Stimulated activated CD4-positive, alpha-beta T cell treated with anti-CD3 and anti-CD28 coated beads, Interleukin-12 subunit alpha, Interleukin-12 subunit beta, amount 100 ng/mL, for 48 hours (primary cell): ENCODE results near the gene MSH2.
"Not testable (repeated sequence)": the region's sequence is repeated elsewhere in the genome, so short reads cannot be mapped to it uniquely, and the experiment has no call there.

Experiments
- DNase-seq, 3 donors: peaks; one replicate each; pipeline ENCODE4 v3.0.0-alpha.2; 2020; ENCODE audit warnings: low read depth in 2 of 3, low spot score in 1 of 3

MSH2 gene

GRCh38 chr2:47471429-47472116, 68.6 kb downstream of the MSH2 start:
- DNase-seq, result no peak

- no peak for DNase-seq
Measured at GRCh38 chr2:47479863-47480262, 76.9 kb downstream of the MSH2 start.

DNA sequence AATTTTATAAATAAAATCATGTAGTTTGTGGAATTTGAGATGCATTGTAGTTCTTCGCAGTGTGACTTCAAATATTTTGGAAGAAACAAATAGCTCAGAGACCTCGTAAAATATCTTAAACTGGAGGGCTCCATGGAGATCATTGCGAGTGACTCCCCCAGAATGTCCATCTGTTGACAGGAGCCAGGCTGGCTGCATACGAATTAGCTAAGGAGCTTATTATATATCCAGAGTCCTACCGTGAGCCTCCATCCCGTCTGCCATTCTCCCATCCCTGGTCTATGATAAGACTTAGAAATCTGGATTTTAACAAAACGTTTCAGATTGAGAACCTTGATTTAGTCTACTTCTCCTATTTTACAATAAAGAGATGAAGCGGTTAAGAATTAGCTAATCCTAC, 80.2 kb downstream of the MSH2 start:
- no peak for DNase-seq

GRCh38 chr2:47484396-47484795, 81.4 kb downstream of the MSH2 start:
- DNase-seq, result no peak

DNA sequence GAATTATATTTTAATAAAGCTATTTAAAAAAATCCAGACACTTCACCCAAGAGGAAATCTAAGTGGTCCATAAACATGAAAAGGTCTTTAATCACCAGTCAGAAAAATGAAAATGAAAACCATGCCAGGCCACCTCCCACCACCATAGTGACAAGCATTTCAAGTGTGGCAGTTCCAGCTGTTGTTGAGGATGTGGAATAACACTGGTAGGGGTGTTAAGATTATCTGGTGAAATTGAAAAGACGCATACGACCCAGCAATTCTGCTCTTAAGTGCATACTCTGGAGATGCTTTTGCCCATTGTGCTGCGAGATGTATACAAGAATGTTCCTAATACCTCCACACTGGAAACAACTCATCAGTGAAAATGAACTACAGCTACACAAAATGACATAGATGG, 82.2 kb downstream of the MSH2 start:
- DNase-seq, result no peak

GRCh38 chr2:47485751-47486300, 82.9 kb downstream of the MSH2 start:
- DNase-seq, result no peak

GRCh38 chr2:47486841-47487497, 84.0 kb downstream of the MSH2 start:
- no peak for DNase-seq

GRCh38 chr2:47487498-47487875, 84.5 kb downstream of the MSH2 start:
- DNase-seq, result no peak

- no peak for DNase-seq
Measured at GRCh38 chr2:47488870-47489584, 86.1 kb downstream of the MSH2 start.

DNA sequence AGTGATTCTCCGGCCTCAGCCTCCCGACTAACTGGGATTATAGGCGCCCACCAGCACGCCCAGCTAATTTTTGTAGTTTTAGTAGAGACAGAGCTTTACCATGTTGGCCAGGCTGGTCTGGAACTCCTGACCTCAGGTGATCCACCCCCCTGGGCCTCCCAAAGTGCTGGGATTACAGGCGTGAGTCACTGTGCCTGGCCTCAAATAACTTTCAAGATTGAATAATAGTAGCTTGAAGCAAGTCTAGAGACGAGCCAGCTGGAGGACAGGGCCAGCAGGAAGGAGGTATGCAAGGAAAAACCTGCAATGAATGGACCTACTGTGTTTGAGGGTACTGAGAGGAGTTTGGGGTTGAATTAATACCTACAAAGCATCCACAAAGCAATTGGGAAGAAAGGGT, 87.5 kb downstream of the MSH2 start:
- no peak for DNase-seq

DNA sequence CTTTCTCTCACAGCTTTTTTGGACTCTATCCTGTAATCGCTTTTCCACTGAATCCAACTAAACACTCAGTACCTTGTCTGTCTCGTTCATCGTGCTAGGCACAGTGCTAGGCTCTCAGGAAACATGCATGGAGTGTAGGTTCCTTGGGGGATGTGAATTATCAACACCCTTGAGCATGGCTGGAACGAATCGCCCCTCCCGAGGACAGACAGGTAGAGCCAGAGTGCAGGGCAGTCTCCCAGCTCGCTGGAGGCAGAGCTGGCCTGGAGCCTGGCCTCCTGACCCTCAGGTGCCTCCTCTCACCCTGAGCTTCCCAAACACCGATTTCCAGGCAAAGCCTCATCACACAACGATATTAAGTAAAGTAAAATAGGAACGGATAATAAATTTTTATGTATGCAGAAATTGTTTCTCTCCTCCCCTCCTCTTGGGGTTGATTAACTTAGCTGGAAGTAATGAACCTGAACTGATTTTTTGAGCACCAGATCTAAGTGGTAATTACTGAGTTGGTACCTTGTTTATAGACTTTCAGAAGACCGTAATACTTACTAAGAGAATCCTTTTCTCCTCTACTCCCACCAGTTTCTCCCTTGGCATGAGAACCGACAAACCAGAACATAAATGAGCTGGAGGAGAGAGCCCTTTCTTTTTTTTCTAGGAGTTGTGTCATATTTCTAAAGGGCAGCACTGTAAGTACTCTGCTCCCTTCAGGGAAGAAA, 90.5 kb downstream of the MSH2 start:
- DNase-seq, result no peak

DNA sequence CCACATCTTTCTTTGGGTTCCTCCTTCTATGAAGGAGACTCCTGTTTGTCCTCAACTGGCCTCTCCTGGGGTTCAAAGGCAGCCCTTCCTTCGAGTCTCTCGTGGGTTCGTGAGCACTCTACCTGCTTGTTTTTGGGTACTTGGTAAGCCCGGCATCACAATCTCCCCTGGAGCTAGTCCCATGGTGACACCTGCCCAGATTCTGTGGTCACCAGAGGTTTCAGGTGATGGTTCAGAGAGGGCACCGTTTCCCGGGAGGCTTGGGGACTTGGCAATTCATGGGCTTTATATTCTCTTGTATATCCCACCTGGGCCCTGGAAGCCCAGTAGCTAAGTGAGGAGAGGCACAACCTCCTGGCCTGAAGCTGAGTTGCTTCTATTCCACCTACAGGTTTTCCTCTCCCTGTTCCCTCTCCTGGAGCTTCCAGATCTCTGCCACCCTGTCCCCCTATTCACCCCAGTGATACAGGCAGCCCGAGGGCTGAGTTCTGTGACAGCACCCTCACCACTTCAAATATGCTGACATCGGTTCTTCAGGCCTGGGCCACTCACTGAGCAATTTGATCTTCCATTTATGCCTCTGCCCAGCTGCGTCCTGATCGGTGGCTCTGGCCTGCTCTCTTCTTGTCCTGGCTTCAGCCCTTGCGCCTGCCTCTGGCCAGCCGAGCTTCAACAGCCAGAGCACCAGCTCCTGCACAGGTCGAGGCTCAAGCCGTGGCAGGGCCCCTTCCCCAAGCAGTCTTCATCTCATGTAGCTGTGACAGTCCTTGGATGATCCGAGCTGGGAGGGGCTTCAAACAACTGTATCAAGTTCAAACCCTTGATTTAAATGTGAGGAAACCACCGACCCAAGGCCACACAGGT, 91.5 kb downstream of the MSH2 start:
- DNase-seq, result no peak

- no peak for DNase-seq
Measured at GRCh38 chr2:47497843-47498460, 95.0 kb downstream of the MSH2 start.

DNA sequence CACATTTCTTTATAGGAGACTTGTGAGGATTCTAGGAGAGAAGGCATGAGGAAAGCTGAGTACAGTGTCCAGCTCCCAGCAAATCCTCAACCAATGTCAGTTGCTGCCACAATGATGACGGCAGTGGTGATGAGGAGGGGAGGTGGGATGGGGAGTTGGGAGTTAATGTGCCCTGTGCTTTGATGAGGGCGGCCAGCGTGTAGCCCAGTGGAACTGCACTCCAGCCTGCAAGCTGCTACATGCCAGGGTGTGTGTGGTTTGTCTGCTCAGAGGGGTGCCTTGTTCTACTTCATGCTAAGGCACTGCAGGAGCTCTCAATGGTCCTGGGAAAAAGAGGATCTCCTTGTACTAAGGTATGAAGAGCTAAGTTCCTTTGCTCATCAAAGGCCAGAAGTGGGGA, 96.1 kb downstream of the MSH2 start:
- no peak for DNase-seq

DNA sequence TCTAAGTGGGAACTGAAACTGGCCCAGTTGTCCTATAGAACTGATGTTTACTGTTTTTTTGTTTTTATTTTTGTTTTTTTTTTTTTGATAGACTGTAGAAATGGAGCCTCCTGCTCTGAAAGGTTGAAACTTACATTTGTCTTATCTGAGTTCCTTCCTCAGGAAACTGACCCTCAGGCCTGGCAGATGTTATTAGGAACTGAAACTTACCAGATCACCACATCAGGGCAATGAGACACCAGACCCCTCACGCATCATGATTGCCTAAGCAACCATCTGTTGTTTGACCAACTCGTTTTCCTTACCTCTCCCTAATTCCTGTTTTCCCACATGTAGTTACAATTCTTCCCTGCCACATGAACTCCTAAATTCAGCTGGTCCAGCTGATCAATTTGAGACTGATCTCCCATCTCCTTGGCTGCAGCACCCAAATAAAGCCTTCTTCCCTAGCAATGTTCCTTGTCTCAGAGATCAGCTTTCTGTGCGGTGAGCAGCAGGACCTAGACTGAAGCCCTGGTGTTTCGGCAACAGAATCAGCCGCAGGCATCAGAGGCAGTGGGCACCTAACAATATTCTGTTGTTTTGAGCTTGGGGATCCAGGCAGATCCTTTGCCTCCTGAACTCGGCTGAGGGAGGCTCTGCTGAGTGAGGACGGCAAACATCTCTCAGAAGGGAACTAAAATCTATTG, 96.8 kb downstream of the MSH2 start:
- no peak for DNase-seq

DNA sequence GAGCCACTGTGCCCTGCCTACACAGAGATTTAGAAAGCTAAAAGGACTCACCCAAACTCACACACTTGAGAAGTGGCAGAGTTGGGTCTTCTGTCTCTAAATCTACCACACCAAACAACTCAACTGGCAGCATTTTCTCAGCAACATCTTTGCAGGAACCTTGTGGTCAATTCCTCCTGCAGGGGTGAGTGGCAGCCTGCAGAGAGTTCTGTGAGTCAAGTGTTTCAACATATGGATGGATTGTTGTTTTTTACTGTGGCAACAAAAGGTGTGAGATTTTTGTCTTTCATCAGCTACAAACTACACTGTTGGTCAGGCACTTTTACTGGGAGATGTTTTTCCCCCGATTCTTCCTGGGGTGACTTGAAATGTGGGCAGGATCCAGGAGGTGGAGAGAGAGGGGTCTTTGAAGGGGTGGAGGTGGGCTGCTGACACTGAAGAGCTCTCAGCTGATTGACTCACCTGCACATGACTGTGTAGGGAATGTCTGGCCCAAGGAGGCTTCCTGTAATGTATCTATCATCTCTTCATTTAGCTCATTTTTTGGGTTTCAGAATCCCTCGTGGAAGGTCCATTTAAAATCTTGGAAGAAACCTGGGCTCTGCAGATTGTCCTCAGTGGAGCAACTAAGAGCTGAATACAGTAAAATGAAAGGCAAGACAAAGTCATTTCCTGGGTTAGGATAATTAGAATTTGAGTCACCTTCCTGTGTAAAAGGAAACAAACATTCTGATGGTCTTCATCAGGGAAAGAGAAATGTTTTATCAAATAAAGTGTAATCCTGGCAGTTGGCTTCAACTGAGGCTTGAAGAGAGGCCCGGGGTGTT, 98.6 kb downstream of the MSH2 start:
- no peak for DNase-seq

GRCh38 chr2:47502498-47502897, 99.5 kb downstream of the MSH2 start:
- not testable (repeated sequence) for DNase-seq

GRCh38 chr2:47503481-47504070, 100.6 kb downstream of the MSH2 start:
- no peak for DNase-seq
